Measurements from ENCODE around the gene SLC26A6.

SLC26A6 gene

GRCh38 chr3:48633743-48634142, 1.5 kb downstream of the SLC26A6 start:
- DNase-seq (ENCODE audit: insufficient read length, low spot score), result no peak
- FAIRE-seq, result no peak

- FAIRE-seq, result no peak
- no peak for DNase-seq (ENCODE audit: insufficient read length, low spot score)
These were observed 2.0 kb downstream of the SLC26A6 start for GRCh38 chr3:48633256-48633655.

DNA sequence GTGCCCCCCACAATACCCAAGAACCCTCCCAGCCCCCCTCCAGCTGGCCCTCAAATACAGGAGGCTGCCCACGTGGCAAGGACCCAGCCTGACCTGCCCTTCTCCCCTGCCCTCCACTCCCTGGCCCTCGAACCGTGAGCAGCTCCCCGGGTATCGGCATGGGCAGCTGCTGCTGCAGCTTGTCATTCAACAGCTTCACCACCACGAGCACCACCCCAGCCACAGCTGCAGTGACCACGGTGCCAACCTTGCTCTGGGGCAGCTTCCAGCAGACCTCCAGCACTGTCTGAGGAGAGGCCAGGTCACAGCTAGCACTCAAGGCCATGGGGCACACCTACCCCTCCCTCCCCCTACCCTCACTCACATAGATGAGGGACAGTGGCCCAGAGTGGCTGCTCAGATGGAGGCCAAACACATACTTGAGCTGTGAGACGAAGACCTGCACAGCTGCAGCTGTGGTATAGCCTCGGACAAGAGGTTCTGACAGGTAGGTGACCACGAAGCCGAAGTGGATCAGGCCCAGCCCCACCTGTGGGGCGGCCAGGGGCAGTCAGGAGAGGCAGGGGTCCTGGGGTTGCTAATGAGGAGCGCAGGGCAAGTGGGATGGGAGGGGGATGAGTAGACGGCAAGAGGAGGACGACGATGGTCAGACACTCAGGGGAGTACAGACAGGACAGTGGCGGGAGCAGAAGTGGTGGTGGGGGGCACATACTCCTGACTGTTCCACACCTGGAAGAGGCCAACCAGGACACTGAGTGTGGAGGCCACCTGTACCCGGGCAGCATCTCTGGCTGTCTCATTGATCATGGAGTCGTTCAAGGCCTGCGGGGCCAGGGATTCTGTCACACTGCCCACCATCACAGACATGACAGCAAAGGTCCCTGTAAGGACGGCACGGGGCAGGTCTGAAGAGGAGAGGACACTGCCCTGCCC, 3.5 kb downstream of the SLC26A6 start:
- DNase-seq (ENCODE audit: insufficient read length, low spot score) (no peak), FAIRE-seq (peak; percentile 66)

DNA sequence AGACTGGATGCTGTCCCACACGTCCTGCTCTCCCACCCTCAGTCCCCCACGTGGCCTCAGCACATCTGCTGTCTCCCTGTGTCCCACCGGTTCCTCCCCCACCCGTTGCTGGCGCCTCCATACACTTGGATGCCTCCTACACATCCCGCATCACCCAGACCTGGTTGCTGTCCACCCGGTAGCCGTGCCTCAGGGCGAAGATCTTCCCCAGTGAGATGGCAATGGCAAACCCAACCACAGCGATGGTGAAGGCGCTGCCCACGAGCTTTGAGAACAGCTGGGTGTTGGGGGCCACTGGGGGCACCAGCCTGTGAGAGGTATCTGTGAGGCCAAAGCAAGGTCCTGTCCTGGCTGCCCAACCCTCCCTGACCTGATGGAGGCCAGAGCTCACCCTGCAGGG, 4.4 kb downstream of the SLC26A6 start:
- DNase-seq (ENCODE audit: insufficient read length, low spot score) (no peak), FAIRE-seq (peak; percentile 9)

DNA sequence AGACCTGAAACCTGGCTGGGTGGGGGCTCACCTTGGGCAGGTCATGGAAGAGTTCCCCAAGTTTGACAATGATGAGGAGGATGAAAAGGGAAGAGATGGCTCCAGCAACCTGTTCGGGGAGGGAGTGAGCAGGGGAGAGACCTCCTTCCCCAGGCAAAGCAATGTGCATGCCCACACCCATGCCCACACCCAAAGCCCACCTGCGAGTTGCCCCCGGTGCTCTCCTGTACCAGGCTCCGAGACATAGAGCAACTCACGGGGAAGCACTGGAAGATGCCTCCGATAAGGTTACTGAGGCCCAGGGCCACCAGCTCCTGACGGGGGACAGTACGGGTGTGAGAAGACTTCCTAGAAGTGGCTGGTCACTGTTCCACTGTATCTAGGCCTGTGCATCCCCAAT, 4.9 kb downstream of the SLC26A6 start:
- DNase-seq (ENCODE audit: insufficient read length, low spot score), result no peak
- no peak for FAIRE-seq

DNA sequence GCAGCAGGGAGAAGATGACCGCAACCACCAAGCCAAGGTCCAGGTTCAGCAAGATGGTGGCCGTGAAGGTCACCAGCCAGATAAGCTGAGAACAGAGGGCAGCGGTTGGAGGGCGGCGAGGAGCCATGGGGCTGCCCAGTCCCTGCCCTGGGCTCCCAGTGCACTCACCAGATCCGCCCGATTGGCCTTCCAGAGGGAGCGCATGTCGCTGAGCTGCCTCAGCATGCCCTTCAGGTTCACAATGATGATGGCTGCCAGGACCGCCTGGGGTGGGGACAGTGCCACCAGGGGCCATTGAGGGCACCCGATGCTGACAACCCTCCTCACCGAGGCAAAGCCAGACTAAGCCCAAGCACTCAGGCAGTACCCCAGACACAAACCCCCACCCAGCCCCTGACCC, 5.4 kb downstream of the SLC26A6 start:
- DNase-seq (ENCODE audit: insufficient read length, low spot score) (no peak), FAIRE-seq (no peak)

DNA sequence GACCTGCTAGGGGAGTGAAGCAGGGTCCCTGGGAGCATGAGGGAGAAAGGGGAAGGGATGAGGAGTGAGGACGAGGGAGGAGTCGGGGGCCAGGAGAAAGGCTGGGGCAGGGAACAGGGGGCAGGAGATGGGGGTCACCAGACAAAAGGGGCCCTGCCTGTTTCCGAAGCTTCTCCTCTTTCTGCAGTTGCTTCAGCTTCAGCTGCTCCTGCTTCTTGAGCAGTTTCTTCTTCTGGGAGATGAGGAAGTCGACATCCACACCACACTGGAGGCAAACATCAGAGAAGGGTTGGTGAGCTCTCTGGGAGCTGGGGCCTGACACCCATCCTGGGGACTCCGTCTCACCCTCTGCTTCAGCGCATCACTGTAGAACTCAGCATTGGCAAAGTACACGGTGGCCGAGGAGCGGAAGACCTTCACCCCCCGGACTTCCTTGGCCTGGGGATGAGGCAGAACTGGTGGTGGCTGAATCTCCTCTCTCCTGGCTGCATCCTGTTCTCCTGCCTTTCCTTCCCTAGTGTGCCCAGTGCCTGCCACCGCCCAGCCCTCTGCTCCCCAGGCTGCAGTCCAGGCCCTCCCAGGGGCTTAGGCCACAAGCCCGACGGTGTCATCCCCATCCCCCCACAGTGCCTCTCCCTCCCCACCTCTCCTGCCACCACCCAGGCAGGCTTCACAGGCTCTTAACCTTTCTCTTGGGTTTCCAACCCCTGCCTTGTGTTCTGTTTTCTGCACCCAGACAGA, 6.8 kb downstream of the SLC26A6 start:
- FAIRE-seq (no peak), DNase-seq (ENCODE audit: insufficient read length, low spot score) (no peak)

GRCh38 chr3:48625600-48625999, 9.7 kb downstream of the SLC26A6 start:
- DNase-seq (ENCODE audit: insufficient read length, low spot score) (no peak), FAIRE-seq (no peak)

GRCh38 chr3:48624767-48625166, 10.5 kb downstream of the SLC26A6 start:
- no peak for FAIRE-seq
- no peak for DNase-seq (ENCODE audit: insufficient read length, low spot score)

GRCh38 chr3:48623851-48624547, 11.3 kb downstream of the SLC26A6 start:
- no peak for DNase-seq (ENCODE audit: insufficient read length, low spot score)
- no peak for FAIRE-seq

DNA sequence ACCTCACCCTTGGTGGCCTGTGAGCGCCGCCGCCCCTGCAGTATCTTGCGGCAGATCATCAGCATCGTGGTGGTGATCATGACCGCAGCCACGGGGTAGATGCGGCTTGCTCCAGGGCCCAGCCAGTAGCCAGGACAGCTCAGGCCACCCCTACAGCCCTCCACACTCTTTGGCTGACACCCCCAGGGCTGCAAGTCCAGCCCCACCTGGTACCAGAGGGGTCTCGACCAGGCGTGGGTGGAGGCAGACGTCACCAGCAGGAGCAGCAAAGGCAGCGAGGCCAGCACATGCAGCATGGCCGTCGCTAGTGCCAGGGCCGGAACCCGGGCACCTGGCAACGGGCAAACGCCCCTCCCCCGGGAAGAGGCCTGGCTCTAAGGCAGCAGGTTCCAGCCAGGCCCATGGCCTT, 13.8 kb downstream of the SLC26A6 start, which contains the start of gene TMEM89:
TSS of gene TMEM89 (minus strand) at position 309 of the 409 bp plus-strand sequence. CDS start at position 296, 13 bp downstream.
- FAIRE-seq, result peak; percentile 16

DNA sequence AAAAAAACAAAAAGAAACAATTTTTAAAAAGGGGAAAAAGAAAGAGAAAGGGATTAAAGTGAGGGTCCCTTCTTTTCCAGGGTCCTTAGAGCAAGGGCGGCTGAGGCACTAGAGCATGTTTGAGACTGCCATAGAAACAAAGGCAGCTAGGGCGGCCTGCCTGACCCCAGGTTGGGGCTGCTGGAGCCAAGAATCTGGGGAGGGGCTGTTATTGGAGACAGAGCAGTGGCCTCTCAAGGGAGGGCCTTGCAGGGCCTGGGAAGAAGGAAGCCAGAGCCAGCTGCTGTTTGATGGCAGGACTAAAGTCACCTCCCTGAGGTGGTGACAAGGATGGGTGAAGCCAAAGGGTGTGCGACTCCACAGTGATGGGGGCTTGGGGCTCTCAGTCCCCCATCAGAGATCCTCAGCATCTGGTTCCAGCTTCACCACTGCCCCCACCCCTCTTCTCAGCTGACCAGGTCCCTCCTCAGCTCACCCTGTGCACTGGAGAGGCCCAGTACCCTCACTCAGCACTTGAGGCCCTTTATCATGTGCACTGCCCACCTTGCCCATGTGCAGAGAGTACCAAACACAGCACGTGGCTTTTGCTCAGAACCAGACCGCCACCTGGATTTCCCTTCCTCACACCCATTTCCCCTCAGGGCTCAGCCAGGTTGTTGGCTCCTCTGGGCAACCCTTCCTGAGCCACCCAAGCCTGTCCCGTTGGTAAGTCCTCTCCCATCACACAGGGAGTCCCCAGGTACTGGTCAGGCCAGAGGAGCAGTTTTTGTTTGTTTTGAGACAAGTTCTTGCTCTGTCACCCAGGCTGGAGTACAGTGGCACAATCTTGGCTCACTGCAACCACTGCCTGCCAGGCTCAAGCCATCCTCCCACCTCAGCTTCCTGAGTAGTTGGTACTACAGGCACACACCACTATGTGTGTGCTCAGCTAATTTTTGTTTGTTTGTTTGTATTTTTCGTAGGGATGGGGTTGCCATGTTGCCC, 15.4 kb downstream of the SLC26A6 start:
- DNase-seq (ENCODE audit: insufficient read length, low spot score) (no peak), FAIRE-seq (peak; percentile 23)

More for the DNA sequence above, 13.8 kb downstream of the SLC26A6 start, which contains the start of gene TMEM89:
- no peak for DNase-seq (ENCODE audit: insufficient read length, low spot score)

- DNase-seq (ENCODE audit: insufficient read length, low spot score), result no peak
- FAIRE-seq, result no peak
These were observed 17.7 kb downstream of the SLC26A6 start for GRCh38 chr3:48617559-48617958.

GRCh38 chr3:48614044-48614443, 21.2 kb downstream of the SLC26A6 start:
- DNase-seq (ENCODE audit: insufficient read length, low spot score), result peak; percentile 67
- FAIRE-seq, result peak; percentile 81

DNA sequence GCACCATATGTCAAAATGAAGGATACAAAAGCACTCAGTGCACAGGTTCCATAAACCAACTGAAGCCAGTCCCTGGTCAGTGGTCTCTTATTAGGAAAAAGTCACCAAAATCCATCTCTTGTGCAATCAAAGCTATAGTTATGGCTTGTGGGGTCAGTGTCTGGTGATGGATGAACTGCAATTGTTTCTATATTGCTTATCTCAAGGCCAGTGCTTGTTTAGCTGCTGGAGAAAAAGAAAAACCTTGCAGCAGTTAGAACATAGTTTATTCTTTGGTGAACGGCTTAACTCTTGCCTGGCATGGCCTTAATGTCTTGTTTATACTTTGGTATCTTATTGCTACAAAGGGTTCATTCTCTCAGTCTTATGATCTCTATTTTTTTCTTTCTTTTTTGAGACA, 23.0 kb downstream of the SLC26A6 start:
- FAIRE-seq (no peak), DNase-seq (ENCODE audit: insufficient read length, low spot score) (no peak)

DNA sequence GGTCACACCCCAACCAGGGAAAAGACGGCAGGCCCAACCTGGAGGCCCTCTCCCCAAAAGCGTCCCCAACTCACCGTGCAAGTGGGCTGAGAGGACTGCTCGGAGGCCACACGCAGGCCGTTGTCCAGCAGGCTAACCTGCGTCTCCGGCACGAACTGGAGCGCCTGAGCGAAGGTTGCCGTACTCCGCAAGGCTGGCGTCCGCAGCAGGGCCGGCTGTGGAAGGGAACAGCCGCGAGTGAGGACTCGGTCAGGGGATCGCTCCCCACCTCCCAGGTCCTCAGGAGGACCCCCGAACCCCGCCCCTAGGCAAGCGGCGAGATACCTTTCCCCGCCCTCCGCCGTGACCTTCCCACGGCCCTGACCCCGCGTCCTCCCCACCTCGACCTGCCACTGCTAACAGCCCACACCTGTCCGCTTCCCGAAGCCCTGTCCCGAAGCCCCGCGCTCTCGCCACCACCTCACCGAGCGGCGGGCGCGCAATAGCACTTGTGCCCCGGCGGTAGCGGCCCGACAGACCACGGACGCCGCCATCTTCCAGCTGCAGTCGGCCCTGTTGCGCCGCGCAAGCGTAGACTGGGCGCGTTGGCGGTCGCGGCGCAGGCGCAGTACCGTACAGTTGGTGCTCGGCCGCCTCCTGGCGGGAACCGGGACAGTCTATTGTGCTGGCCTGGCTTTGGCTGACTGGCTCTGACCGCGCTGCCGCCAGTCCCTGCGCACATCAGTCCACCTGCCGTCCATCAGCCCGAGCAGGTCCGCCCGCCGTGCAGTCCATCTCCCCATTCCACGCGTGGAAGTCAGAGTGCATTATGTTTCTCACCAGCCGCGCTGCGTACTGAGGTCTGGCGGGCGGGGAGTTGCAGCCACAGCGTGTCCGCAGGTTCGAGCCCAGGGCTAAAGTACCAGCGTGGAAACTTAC, 25.9 kb downstream of the SLC26A6 start, which contains the start of gene UQCRC1:
TSS of gene UQCRC1 (minus strand) at position 559 of the 918 bp plus-strand sequence. CDS start at position 533, 26 bp downstream.
- DNase-seq (ENCODE audit: insufficient read length, low spot score) (peak; percentile 97), FAIRE-seq (peak; percentile 99)

DNA sequence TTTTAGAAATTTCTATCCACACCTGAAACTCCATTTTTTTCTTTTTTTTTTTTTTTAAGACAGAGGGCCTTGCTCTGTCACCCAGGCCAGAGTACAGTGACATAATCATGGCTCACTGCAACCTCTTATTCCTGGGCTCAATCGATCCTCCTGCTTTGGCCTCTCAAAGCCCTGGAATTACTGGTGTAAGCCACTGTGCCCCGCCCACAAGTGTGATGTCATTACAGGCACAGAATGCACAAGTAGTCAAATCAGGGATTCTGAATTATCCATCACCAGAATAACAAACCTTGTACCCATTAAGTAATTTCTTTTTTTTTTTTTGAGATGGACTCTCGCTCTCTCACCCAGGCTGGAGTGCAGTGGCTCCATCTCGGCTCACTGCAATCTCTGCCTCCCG, 27.7 kb downstream of the SLC26A6 start:
- FAIRE-seq, result no peak
- DNase-seq (ENCODE audit: insufficient read length, low spot score), result no peak

- DNase-seq (ENCODE audit: insufficient read length, low spot score) (no peak), FAIRE-seq (no peak)
These were observed 33.7 kb downstream of the SLC26A6 start for GRCh38 chr3:48601622-48601994.

All from HTR-8/SVneo (cell line).